OCI-LY7 (cell line): Measurements from ENCODE around the gene TXNRD1.

Experiments used
- EZH2phosphoT487 ChIP-seq: fragments of 200-600 bp; sonication (generic); IDR thresholded peaks from 2 replicates; pipeline ENCODE4 v1.6.1; 2018; ENCODE audit warnings: low read depth, borderline replicate concordance, mild to moderate bottlenecking, mixed run types, antibody characterized with exemption, low read length, moderate library complexity, mixed read lengths
- TF ChIP-seq, protein P1 (sequence below): fragments of 200-600 bp; sonication (generic); conservative IDR thresholded peaks from 2 replicates; pipeline ENCODE4 v1.5.1; 2014; ENCODE audit warnings: mild to moderate bottlenecking, antibody characterized with exemption, low read length, moderate library complexity, mixed read lengths

DNA sequence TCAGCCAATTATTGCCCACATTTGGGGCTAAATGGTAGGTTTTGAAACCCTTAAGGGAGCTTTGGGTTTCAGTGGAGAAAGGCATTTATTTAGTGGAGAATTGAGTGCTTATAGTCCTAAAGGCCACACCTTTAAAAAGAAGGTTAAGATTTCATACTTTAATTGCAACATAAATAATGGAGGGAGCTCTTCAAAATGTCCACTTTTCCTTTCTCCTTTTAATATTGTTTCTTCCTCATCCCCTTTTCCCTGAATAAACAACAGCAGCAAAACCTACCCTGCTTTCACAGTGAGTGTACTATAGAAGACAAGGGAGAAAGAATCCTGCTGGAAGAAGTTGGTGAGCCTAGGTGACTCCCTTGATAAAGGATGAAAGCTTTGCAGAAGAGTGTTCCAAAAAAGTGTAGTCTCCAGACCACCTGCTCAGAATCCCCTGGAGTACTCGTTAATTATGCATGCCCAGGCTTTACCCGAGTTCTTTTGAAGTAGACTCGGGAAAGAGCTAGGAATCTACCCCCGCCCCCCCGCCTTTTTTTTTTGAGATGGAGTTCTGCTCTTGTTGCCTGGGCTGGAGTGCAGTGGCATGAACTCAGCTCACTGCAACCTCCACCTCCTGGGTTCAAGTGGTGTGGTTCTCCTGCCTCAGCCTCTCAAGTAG lies 76.4 kb downstream of the TXNRD1 start:
- TF ChIP-seq, protein P1, sequence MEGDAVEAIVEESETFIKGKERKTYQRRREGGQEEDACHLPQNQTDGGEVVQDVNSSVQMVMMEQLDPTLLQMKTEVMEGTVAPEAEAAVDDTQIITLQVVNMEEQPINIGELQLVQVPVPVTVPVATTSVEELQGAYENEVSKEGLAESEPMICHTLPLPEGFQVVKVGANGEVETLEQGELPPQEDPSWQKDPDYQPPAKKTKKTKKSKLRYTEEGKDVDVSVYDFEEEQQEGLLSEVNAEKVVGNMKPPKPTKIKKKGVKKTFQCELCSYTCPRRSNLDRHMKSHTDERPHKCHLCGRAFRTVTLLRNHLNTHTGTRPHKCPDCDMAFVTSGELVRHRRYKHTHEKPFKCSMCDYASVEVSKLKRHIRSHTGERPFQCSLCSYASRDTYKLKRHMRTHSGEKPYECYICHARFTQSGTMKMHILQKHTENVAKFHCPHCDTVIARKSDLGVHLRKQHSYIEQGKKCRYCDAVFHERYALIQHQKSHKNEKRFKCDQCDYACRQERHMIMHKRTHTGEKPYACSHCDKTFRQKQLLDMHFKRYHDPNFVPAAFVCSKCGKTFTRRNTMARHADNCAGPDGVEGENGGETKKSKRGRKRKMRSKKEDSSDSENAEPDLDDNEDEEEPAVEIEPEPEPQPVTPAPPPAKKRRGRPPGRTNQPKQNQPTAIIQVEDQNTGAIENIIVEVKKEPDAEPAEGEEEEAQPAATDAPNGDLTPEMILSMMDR, result no peak
- no peak for TF ChIP-seq EZH2phosphoT487
